VCaP (cell line): ENCODE data around the gene CACNA1D.
"Not testable (repeated sequence)": the region's sequence is repeated elsewhere in the genome, so short reads cannot be mapped to it uniquely, and the experiment has no call there.

Source experiments
- H3K27ac ChIP-seq: fragments of 450-650 bp; 2 replicates; pipeline ENCODE4 v1.5.1; 2017
- TF ChIP-seq, protein P1 (sequence below): fragments of 450-650 bp; conservative IDR thresholded peaks from 2 replicates; pipeline ENCODE4 v1.5.1; 2017; ENCODE audit warnings: mild to moderate bottlenecking, moderate library complexity

Gene CACNA1D

DNA sequence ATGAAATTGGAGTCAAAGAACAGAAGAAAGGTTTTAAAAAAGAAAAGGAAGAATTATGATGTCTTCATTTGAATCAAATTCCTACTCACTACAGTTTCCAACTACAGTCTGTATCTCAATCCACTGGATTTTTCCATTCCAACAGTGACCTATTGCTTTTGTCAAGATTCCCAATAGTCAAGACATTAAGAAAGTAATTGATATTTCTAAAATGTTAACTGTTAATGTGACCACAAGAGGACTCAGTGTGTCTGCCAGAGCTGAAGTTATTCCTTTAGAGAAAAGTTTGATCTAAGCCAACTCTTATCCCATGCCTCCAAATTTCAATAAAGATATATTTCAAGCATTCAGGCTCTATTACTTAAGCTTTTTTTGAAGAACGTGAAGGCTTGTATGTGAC, 163.2 kb downstream of the CACNA1D start:
- no peak overlapping the region for H3K27ac ChIP-seq
- TF ChIP-seq, protein P1, sequence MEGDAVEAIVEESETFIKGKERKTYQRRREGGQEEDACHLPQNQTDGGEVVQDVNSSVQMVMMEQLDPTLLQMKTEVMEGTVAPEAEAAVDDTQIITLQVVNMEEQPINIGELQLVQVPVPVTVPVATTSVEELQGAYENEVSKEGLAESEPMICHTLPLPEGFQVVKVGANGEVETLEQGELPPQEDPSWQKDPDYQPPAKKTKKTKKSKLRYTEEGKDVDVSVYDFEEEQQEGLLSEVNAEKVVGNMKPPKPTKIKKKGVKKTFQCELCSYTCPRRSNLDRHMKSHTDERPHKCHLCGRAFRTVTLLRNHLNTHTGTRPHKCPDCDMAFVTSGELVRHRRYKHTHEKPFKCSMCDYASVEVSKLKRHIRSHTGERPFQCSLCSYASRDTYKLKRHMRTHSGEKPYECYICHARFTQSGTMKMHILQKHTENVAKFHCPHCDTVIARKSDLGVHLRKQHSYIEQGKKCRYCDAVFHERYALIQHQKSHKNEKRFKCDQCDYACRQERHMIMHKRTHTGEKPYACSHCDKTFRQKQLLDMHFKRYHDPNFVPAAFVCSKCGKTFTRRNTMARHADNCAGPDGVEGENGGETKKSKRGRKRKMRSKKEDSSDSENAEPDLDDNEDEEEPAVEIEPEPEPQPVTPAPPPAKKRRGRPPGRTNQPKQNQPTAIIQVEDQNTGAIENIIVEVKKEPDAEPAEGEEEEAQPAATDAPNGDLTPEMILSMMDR: no peak

- TF ChIP-seq, protein P1: no peak
- H3K27ac ChIP-seq: no peak overlapping the region
These were observed 164.3 kb downstream of the CACNA1D start for GRCh38 chr3:53658613-53659193.

GRCh38 chr3:53659996-53660395, 165.6 kb downstream of the CACNA1D start:
- TF ChIP-seq, protein P1: no peak

DNA sequence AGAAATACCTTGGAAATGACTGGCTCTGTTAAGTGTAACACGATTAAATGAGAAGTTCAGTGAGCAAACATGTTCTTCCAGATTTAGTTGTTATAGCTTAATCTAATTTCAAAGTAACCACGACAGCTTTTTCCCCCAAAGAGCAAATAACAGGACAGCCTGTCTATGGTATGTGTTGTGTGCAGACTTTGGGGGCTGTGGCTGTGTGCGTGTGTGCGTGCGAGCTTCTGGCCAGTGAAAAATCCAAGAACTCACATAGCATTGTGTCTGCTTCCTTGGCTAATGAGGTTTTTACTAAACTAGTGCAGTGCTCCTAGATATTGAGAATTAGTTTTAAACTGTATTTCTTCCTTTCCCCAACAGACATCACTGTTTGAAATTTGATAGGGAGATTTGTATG, 167.1 kb downstream of the CACNA1D start:
- H3K27ac ChIP-seq: no peak overlapping the region
- TF ChIP-seq, protein P1: no peak

More at GRCh38 chr3:53659996-53660395, 165.6 kb downstream of the CACNA1D start:
- no peak overlapping the region for H3K27ac ChIP-seq

- not testable (repeated sequence) for H3K27ac ChIP-seq
These were observed 170.4 kb downstream of the CACNA1D start for GRCh38 chr3:53664812-53665211.

- H3K27ac ChIP-seq: no peak overlapping the region
- TF ChIP-seq, protein P1: no peak
These were observed 171.4 kb downstream of the CACNA1D start for GRCh38 chr3:53665608-53666425.

DNA sequence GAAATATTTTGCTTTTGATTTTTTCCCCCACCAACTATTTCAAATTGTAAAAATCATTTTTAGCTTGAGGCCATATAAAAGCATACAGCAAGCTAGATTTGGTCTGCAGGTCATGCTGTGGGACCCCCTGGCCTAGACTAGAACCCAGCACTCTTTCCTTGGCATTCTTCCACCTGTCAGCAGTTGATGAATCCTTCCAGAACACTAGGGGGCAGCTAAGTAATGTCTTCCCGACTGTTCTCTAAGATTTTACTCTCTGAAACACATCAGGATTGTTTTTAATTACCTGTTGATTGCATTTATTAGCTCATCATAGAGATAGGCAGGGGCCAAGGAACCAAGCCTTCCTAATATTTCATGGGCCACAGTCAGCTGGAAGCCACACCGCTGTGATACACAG, 174.5 kb downstream of the CACNA1D start:
- H3K27ac ChIP-seq: no peak overlapping the region
- TF ChIP-seq, protein P1: peak; percentile 64

DNA sequence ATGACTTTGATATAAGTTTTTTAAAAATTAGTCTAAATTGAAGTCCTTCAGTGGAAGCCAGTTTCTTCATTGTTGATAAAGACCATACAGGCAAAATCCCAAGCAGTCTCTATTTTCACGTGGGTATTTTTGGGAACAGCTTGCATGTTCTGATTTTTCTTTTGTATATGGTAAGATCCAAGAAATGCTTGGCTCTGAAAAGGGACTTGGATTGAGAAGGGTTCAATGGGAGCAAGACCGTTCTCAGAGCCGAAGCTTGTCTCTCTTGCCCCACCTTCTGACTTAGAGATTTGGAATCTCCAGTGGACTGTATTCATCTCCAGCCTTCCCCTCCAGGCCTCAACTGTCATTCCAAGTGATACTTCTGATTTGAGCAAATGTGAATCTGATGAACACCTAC, 176.3 kb downstream of the CACNA1D start:
- H3K27ac ChIP-seq: no peak overlapping the region
- TF ChIP-seq, protein P1: no peak
